Measurements from ENCODE around the gene IL25. TPM values are rescaled to one million over a fixed set of nuclear protein-coding genes. Genes with fewer than 3 reads are reported as not detected.

Gene IL25
- total RNA-seq, 1 donor from 2014 or later: not detected

- peak; percentile 96 to 97 for DNase-seq (ENCODE audit: low spot score in 2 of 2)
- no peak for FAIRE-seq
These were observed 19.8 kb upstream of the IL25 start, which contains the start of gene SLC22A17 for GRCh38 chr14:23352506-23353432. Gene SLC22A17, minus strand, starts transcription at chr14:23352887.

- FAIRE-seq (no peak), DNase-seq (ENCODE audit: low spot score in 2 of 2) (no peak)
These were observed 19.2 kb upstream of the IL25 start for GRCh38 chr14:23353433-23353780.

- DNase-seq (ENCODE audit: low spot score in 2 of 2) (no peak), FAIRE-seq (no peak)
These were observed 17.6 kb upstream of the IL25 start for GRCh38 chr14:23354990-23355389.

GRCh38 chr14:23355871-23356435, 16.7 kb upstream of the IL25 start:
- no peak for FAIRE-seq
- no peak for DNase-seq (ENCODE audit: low spot score in 2 of 2)

- DNase-seq (ENCODE audit: low spot score in 2 of 2) (no peak), FAIRE-seq (no peak)
These were observed 15.9 kb upstream of the IL25 start for GRCh38 chr14:23356662-23357061.

GRCh38 chr14:23357261-23357660, 15.3 kb upstream of the IL25 start:
- FAIRE-seq: no peak
- DNase-seq (ENCODE audit: low spot score in 2 of 2): no peak

- DNase-seq (ENCODE audit: low spot score in 2 of 2) (no peak), FAIRE-seq (no peak)
These were observed 14.6 kb upstream of the IL25 start for GRCh38 chr14:23358042-23358441.

GRCh38 chr14:23358553-23359166, 13.9 kb upstream of the IL25 start:
- DNase-seq (ENCODE audit: low spot score in 2 of 2) (no peak), FAIRE-seq (no peak)

- DNase-seq (ENCODE audit: low spot score in 2 of 2): no peak
- FAIRE-seq: no peak
These were observed 13.4 kb upstream of the IL25 start for GRCh38 chr14:23359167-23359626.

GRCh38 chr14:23359722-23360447, 12.7 kb upstream of the IL25 start:
- no peak for FAIRE-seq
- DNase-seq (ENCODE audit: low spot score in 2 of 2): no peak

- FAIRE-seq: no peak
- peak; percentile 66 to 75 for DNase-seq (ENCODE audit: low spot score in 2 of 2)
These were observed 12.1 kb upstream of the IL25 start for GRCh38 chr14:23360496-23360895.

GRCh38 chr14:23361320-23361719, 11.3 kb upstream of the IL25 start:
- DNase-seq (ENCODE audit: low spot score in 2 of 2) (no peak), FAIRE-seq (no peak)

- no peak for FAIRE-seq
- DNase-seq (ENCODE audit: low spot score in 2 of 2): no peak
These were observed 10.8 kb upstream of the IL25 start for GRCh38 chr14:23361763-23362162.

GRCh38 chr14:23362200-23362599, 10.4 kb upstream of the IL25 start:
- DNase-seq (ENCODE audit: low spot score in 2 of 2): no peak
- FAIRE-seq: no peak

- no peak for FAIRE-seq
- DNase-seq (ENCODE audit: low spot score in 2 of 2): peak; percentile 69 to 81
These were observed 8.2 kb upstream of the IL25 start for GRCh38 chr14:23364164-23365035.

- no peak for FAIRE-seq
- peak; percentile 61 to 74 for DNase-seq (ENCODE audit: low spot score in 2 of 2)
These were observed 7.4 kb upstream of the IL25 start, which contains the start of gene EFS for GRCh38 chr14:23365036-23365731. Gene EFS, minus strand, starts transcription at chr14:23365172. Its CDS starts 147 bp downstream, at chr14:23365025.

GRCh38 chr14:23365732-23366425, 6.7 kb upstream of the IL25 start:
- no peak for FAIRE-seq
- DNase-seq (ENCODE audit: low spot score in 2 of 2): peak; percentile 58 to 72

GRCh38 chr14:23366426-23366921, 6.1 kb upstream of the IL25 start:
- no peak for FAIRE-seq

More at GRCh38 chr14:23366426-23366921, 6.1 kb upstream of the IL25 start:
- peak; percentile 58 to 62 for DNase-seq (ENCODE audit: low spot score in 2 of 2)
